Activated T-helper 17 cell treated with anti-CD3 and anti-CD28 coated beads, Interleukin-2, amount 50 U/mL, for 72 hours (primary cell): ENCODE results near the gene FCAMR. TPM values are rescaled to one million over a fixed set of nuclear protein-coding genes. Genes with fewer than 3 reads are reported as not detected.

ENCODE experiments used
- ATAC-seq: fragments of 150-1000 bp; cut with Tn5 transposase; replicated peaks from 2 replicates; pipeline ENCODE4 v1.10.0; 2021; ENCODE audit warnings: mild to moderate bottlenecking, moderate library complexity
- H3K27ac Mint-ChIP-seq: one replicate; pipeline ENCODE4 v1.8.0; 2022; ENCODE audit warnings: mixed read lengths
- H3K27me3 Mint-ChIP-seq: one replicate; pipeline ENCODE4 v1.8.0; 2022; ENCODE audit warnings: mixed read lengths
- H3K36me3 Mint-ChIP-seq: one replicate; pipeline ENCODE4 v1.8.0; 2022; ENCODE audit warnings: low read depth, mild to moderate bottlenecking, mixed read lengths
- H3K4me1 Mint-ChIP-seq: one replicate; pipeline ENCODE4 v1.8.0; 2022; ENCODE audit warnings: mixed read lengths
- H3K4me3 Mint-ChIP-seq: one replicate; pipeline ENCODE4 v1.8.0; 2022; ENCODE audit warnings: mild to moderate bottlenecking, mixed read lengths
- H3K9me3 Mint-ChIP-seq: one replicate; pipeline ENCODE4 v1.8.0; 2022; ENCODE audit warnings: mixed read lengths
- total RNA-seq, 2 donors: library from RNA; stranded (reverse); gene quantifications; one replicate each; pipeline ENCODE4 v1.2.3, GENCODE V29; 2022

The FCAMR gene, protein sequence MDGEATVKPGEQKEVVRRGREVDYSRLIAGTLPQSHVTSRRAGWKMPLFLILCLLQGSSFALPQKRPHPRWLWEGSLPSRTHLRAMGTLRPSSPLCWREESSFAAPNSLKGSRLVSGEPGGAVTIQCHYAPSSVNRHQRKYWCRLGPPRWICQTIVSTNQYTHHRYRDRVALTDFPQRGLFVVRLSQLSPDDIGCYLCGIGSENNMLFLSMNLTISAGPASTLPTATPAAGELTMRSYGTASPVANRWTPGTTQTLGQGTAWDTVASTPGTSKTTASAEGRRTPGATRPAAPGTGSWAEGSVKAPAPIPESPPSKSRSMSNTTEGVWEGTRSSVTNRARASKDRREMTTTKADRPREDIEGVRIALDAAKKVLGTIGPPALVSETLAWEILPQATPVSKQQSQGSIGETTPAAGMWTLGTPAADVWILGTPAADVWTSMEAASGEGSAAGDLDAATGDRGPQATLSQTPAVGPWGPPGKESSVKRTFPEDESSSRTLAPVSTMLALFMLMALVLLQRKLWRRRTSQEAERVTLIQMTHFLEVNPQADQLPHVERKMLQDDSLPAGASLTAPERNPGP
- total RNA-seq = not detected

DNA sequence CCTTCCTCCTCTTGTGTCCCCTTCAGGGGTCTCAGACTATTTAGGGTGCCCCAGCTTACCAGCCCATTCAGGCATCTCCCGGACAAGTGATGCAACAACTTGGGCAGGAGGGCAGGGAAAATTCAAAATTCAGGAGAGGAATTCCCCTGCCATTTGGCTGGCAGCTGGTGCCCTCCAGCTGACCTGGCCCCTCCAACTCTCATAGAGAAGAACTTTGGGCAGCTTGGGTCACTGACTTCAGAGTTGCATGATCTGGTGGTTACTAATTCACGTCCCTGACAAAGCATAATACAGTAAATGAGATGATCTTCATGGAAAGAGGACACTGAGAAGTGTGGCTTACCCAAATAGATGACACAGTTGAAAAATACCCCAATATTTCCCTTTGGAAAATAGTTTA, at the start of gene FCAMR:
TSS of gene FCAMR (minus strand) at position 15 of the 400 bp plus-strand sequence. CDS start 335 bp downstream, outside the sequence.
- H3K4me3 Mint-ChIP-seq = no peak within 1 kb of the TSS
- H3K4me1 Mint-ChIP-seq = peaks cover 10% of the 10 kb centered on the region

DNA sequence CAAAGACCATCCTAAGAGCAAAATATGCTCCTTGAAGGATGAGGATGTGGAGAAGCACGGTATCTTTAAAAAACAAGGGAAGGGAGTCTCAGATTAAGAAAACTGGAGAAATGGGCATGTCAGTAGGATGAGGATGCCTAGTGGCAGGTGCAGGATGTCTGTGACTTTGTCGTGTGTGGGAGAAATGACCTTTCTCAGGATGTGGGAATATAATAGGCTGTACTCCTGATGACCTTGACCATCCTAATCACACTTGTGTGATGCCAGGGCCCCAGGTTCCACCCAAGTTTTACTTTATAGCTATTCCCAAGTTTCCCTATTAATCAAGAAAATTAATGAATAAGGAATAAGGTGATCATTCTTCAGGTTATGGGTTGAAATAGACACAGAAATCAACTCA, 49.4 kb upstream of the FCAMR start:
- ATAC-seq = no peak
- Mint-ChIP-seq H3K27ac (no peak overlapping the region), H3K4me3 (no peak overlapping the region), H3K27me3 (peaks cover 19% of the 10 kb centered on the region), H3K36me3 (no peaks in the 10 kb centered on the region), H3K4me1 (no peaks in the 10 kb centered on the region), H3K9me3 (no peaks in the 10 kb centered on the region)

More for the DNA sequence above, at the start of gene FCAMR:
- Mint-ChIP-seq H3K27me3 (peaks cover 14% of the 10 kb centered on the region), H3K27ac (no peak within 1 kb of the TSS), H3K9me3 (no peaks in the 10 kb centered on the region), H3K36me3 (no peaks in the 10 kb centered on the region)
- ATAC-seq = no peak

DNA sequence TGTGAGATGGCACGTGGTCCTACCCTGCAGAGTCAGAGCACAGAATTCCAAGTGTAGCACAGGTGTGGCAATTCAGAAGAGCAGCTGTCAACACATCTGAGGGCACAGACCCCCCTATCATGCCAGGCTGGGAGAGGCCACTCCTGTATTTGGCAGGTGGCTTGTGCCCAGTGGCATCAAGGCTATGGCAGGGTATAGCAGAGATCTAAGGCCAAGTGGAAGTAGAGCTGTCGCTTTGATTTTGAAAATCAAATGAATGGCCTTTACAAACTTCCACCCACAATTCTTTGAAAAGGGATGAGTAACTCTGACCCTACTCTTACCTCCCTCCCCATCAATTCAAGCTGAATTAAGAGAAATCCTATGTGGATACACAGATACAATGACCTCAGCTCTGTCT, 48.9 kb upstream of the FCAMR start:
- Mint-ChIP-seq H3K4me3 (no peak overlapping the region), H3K27ac (no peak overlapping the region), H3K4me1 (no peaks in the 10 kb centered on the region), H3K9me3 (no peaks in the 10 kb centered on the region), H3K27me3 (peaks cover 20% of the 10 kb centered on the region), H3K36me3 (no peaks in the 10 kb centered on the region)
- no peak for ATAC-seq

DNA sequence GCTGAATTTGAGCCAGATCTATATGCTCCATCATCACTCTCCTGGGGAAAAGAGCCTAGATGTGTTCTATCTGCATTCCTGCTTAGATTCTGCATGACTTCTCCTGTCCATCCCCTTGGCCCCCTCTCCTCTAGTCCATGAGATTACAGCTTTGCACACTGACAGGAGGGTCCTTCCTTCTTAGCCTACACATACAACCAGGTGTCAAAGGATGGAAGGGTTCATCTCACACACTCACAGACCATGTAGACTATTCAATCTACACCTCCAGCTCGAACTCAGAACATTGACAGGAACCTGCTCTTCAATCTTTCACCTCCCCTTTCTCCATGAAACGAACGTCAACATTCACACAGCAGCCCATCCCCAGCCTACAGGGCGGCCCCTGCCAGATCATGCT, 48.4 kb upstream of the FCAMR start:
- H3K4me3 Mint-ChIP-seq = no peak overlapping the region

DNA sequence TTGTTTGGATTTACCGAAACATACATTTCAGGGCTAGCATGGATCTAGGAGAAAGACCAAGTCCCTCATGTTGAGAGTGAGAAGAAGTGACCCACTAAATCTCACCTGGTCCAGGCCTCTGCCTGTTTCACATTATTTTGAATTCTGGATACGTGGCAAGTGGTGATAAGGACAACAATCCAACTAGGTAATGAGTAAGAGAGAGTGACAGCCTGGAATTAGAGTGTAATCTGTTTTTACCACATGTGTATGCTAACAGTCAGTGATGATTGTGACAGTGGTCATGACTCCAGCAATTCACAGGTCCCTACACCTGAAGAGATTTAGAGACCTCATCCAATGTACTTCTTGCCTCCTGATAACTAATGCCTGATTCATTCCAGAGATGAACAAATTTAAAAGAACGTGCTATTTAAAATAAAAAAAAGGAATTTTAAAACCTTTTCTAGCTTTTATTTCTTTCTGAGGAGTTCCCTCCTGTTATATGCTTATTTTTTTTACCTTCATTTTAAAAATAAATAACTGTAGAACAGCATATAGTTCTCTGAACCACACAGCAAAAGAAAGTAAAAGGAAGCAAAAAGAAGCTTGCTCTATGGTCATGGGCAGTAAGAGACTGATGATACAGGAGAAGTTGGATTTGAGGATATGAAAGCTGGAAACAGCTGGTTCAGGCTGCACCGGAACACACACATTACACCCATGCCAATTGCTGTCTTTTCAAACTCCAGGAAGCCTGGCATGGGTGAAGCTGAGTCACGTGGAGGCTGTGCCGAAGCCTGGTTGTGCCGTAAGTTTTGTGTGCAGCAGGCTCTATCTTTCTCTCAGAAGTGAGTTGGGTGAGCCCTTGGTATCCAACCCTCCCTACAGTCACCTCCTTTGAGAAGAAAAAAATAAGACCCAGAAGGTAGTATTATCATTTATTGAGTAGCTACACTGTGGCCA, 47.6 kb upstream of the FCAMR start:
- no peaks in the 10 kb centered on the region for H3K9me3 Mint-ChIP-seq
- no peaks in the 10 kb centered on the region for H3K4me1 Mint-ChIP-seq
- peaks cover 27% of the 10 kb centered on the region for H3K27me3 Mint-ChIP-seq
- no peaks in the 10 kb centered on the region for H3K36me3 Mint-ChIP-seq
- ATAC-seq = peak; percentile 11
- no peak overlapping the region for H3K4me3 Mint-ChIP-seq
- no peak overlapping the region for H3K27ac Mint-ChIP-seq

More for the DNA sequence above, 48.4 kb upstream of the FCAMR start:
- Mint-ChIP-seq H3K9me3 (no peaks in the 10 kb centered on the region), H3K27me3 (peaks cover 22% of the 10 kb centered on the region), H3K27ac (no peak overlapping the region), H3K36me3 (no peaks in the 10 kb centered on the region), H3K4me1 (no peaks in the 10 kb centered on the region)
- no peak for ATAC-seq

DNA sequence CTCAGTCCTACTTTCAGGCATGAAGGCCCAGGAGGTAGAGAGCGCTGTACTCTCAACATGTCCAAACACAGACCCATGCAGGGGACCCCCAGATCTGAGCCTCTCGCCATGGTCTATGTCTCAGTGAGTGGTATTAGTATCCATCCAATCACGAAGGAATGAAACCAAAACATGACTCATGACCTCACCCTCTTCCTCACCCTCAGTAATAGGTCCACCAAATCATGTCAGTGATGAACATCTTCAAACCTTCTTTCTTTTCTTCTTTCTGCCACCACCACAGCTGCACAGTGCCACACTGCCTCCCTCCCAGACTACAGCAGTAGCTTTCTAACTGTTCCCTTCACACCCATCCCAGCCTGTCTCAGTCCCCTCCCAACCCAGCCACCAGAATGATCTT, 45.5 kb upstream of the FCAMR start:
- H3K9me3 Mint-ChIP-seq = no peaks in the 10 kb centered on the region
- H3K36me3 Mint-ChIP-seq = no peaks in the 10 kb centered on the region
- peaks cover 35% of the 10 kb centered on the region for H3K27me3 Mint-ChIP-seq
- H3K27ac Mint-ChIP-seq = no peak overlapping the region
- peak; percentile 46 for ATAC-seq
- no peaks in the 10 kb centered on the region for H3K4me1 Mint-ChIP-seq
- no peak overlapping the region for H3K4me3 Mint-ChIP-seq

DNA sequence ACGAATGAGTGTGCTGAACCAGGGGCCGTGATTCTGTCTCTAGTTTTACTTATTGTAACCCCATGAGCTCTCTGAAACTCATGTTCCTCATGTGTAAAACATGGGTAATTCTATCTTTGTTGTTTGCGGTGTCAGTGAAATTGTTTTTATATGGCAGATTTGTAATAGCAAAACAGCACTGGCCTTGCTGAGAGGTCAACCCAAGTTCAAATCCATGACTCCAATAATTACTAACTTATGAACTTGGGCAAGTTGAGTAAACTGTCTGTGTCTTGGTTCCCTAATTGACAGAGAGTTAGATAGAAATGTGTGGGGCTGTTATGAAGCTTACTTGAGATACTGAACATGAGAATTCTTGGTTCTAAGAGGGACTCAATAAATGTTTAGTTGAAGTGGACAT, 44.5 kb upstream of the FCAMR start:
- no peak for ATAC-seq
- H3K4me3 Mint-ChIP-seq = no peak overlapping the region
- no peaks in the 10 kb centered on the region for H3K4me1 Mint-ChIP-seq
- no peaks in the 10 kb centered on the region for H3K36me3 Mint-ChIP-seq
- no peaks in the 10 kb centered on the region for H3K9me3 Mint-ChIP-seq
- peaks cover 35% of the 10 kb centered on the region for H3K27me3 Mint-ChIP-seq
- H3K27ac Mint-ChIP-seq = no peak overlapping the region

DNA sequence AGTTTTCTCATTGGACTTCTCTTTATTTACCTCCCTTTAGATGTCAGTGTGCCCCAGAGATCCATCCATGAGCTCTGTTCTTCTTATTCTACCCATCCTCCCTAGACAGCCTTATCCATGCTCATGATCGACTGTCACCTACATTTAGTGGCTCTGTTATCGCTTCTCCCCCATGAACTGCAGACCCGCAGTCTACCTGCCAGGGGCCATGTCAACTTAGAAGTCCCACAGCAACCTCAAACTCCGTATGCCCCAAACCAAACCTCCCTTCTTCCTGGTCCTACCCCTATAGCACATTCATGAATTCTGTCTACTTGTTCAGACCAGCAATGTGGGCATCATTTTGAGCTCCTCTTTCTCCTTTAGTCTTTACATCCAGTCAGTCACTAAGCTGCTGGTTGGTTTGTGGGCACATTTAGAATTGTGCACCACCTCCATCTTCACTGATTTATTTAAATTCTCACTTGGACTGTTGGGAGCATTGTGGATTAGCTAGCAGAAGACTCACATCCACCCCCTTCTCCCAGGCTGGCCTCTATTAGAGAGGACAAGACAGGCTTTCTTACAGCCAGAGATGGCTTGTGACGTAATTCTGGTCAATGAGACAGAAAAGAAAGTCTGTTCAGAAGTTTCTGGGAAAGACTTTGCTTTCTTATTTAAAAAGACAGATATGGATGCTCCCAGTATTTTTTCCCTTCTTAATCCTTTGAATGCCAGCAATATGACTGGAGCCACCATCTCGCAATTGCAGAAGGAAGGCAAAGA, 43.2 kb upstream of the FCAMR start:
- H3K9me3 Mint-ChIP-seq = no peaks in the 10 kb centered on the region
- no peak overlapping the region for H3K27ac Mint-ChIP-seq
- no peak for ATAC-seq
- H3K4me3 Mint-ChIP-seq = no peak overlapping the region
- H3K36me3 Mint-ChIP-seq = no peaks in the 10 kb centered on the region
- H3K4me1 Mint-ChIP-seq = no peaks in the 10 kb centered on the region
- peaks cover 35% of the 10 kb centered on the region for H3K27me3 Mint-ChIP-seq

DNA sequence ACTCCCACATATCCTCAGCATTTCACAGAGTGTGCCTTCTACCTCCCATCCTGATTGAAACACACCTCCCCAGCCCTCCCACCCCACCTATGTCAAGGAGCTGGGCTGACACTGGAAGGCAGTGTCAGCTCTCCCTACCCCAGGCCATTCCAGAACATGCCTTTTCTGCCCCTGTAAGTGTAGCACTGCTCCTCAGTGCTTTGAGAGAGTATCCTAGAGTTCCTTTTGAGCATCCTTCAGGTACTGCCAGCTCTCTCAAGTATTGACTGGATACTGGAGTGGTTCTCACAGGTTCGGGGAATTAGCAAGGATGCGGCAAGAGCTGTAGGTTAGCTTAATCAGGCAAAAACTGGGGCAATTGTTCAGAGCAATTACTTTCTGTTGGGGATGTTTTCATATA, 40.5 kb upstream of the FCAMR start:
- Mint-ChIP-seq H3K4me1 (no peaks in the 10 kb centered on the region), H3K4me3 (no peak overlapping the region), H3K36me3 (no peaks in the 10 kb centered on the region), H3K27me3 (peaks cover 43% of the 10 kb centered on the region), H3K9me3 (no peaks in the 10 kb centered on the region), H3K27ac (no peak overlapping the region)
- no peak for ATAC-seq

DNA sequence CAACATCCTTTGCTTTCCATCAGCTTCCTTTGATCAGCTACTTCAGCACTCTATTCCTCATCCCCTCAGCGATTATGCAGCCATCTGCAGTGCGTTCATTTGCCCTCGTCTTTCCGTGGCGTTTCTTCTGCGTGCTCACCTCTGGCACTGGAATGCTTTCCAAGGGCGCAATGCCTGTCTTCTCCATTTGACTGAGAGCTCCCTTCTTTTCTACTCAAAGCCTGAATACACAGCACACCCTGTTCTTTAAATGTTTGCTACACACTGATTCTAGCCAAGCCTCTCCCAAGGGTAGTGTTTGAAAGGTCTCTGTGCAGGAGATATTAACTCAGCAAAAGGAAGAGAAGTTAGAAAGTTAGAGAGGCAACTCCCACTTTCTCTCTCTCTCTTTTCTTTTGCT, 39.7 kb upstream of the FCAMR start:
- Mint-ChIP-seq H3K27ac (no peak overlapping the region), H3K36me3 (no peaks in the 10 kb centered on the region), H3K27me3 (peaks cover 44% of the 10 kb centered on the region), H3K4me1 (peaks cover 3% of the 10 kb centered on the region), H3K4me3 (no peak overlapping the region), H3K9me3 (no peaks in the 10 kb centered on the region)
- ATAC-seq = no peak

DNA sequence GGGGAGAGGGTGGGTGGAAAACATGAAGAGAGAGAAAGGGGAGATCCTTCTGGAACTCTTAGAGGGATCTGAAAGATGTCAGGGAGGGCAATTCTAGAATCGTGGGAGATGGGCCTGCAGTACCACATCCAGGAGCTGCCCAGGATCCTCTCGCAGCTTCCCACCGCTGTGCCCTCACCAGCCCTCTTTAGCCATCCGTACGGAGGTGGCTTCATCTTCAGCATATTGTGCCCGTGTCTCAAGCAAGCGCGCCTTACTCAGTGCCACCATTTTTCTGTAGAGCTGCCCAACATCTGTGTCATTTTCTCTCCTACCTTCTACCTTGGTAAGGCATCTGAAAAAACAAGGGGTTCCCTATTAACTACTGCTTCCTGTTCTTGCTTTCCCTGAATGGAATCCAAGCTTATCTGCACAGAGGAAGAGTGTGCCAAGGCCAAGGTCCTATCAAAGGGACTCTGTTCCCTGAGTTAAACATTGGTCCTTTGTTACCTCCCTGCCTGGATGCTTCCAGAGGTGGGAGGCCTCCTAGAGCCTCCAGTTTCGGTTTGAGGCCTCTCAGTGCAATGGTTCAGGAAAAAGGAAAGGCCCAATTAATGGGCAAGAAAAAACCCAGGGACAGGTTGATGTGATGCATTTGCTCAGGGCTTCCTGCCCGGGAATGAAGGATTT, 39.1 kb upstream of the FCAMR start:
- no peaks in the 10 kb centered on the region for H3K36me3 Mint-ChIP-seq
- H3K9me3 Mint-ChIP-seq = no peaks in the 10 kb centered on the region
- peaks cover 39% of the 10 kb centered on the region for H3K27me3 Mint-ChIP-seq
- H3K27ac Mint-ChIP-seq = no peak overlapping the region
- H3K4me1 Mint-ChIP-seq = peaks cover 6% of the 10 kb centered on the region
- no peak overlapping the region for H3K4me3 Mint-ChIP-seq
- no peak for ATAC-seq

DNA sequence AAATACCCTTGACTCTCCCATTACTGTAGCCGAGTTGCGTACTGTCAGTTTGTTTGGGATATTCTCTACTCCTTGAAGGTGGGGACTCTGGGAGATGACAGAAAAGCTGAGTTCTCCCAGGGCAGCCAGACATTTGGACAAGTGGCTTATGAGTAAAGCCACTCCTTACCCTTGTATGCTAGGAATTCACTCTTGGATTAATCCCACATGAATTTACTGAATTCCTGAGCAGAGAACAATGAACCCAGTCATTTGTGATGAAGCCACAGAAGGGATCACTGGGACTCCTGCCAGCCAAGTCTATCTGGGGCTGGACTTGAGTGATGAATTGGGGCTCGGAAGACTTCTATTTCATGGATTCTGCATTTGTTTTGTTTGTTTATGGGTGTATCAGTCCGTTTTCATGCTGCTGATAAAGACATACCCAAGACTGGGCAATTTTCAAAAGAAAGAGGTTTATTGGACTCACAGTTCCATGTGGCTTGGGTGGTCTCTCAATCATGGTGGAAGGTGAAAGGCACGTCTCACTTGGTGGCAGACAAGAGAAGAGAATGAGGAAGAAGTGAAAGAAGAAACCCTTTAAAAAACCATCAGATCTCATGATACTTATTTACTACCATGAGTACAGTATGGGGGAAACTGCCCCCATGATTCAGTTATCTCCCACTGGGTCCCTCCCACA, 37.2 kb upstream of the FCAMR start:
- Mint-ChIP-seq H3K27ac (no peak overlapping the region), H3K36me3 (no peaks in the 10 kb centered on the region), H3K4me1 (peaks cover 6% of the 10 kb centered on the region), H3K27me3 (peaks cover 26% of the 10 kb centered on the region), H3K4me3 (no peak overlapping the region), H3K9me3 (no peaks in the 10 kb centered on the region)
- no peak for ATAC-seq

DNA sequence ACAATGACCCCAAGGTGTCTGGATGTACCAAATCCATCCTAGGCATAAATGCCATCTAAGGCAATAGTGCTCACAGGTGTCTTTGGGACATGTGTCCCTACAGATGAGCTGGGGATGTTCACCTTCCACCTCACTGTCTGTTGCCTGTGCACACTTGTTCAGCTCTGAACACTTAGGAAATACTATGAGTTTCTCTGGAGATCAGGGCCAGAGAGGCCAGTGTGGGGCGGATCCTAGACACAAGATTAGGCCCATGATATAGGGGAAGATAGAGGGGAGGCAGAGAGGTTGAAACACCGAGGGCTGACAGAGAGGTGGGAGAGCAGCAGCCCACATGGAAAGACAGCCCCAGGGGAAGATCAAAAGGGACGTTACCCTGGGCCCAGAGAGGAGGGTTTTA, 36.7 kb upstream of the FCAMR start:
- no peaks in the 10 kb centered on the region for H3K36me3 Mint-ChIP-seq
- H3K27ac Mint-ChIP-seq = no peak overlapping the region
- H3K9me3 Mint-ChIP-seq = no peaks in the 10 kb centered on the region
- no peak for ATAC-seq
- no peak overlapping the region for H3K4me3 Mint-ChIP-seq
- H3K4me1 Mint-ChIP-seq = peaks cover 6% of the 10 kb centered on the region
- peaks cover 21% of the 10 kb centered on the region for H3K27me3 Mint-ChIP-seq
